Esophagus squamous epithelium (tissue), 4 donors: ENCODE results near the gene PRKAG1.

Source experiments
- POLR2A ChIP-seq, 4 donors: fragments of 450-650 bp; IDR thresholded peaks; one replicate each; pipeline ENCODE4 v1.6.1; 2017; ENCODE audit warnings: antibody characterized with exemption in 4 of 4, mild to moderate bottlenecking in 4 of 4, moderate library complexity in 3 of 4
- TF ChIP-seq, protein P1 (sequence below), 6 experiments: fragments of 450-650 bp in 4 of 6; fragments of 200-600 bp in 2 of 6; sonication (generic) in 2 of 6; IDR thresholded peaks; one replicate each; pipeline ENCODE4 v1.5.1; 2016 to 2019; ENCODE audit warnings: antibody characterized with exemption in 6 of 6, mild to moderate bottlenecking in 4 of 6, moderate library complexity in 4 of 6

DNA sequence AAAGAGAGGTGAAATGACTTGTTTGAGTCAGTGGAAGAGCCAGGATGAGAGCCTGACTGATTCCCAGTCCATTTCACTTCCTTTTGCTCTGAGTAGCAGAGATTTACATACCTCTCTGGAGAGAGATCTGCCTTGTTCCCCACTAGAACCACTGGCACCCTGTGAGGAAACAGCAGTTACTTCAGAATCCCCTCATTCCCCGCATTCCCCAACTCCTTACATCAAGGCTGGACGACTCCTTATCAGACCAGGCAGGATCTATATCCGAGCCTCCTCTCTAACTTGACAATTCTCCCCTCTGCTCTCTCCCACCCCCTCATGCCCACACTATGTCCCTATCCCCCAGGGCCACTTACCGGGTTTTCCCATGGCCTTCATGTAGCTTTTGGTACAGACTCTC, 47.5 kb upstream of the PRKAG1 start:
- TF ChIP-seq POLR2A (IDR thresholded peaks at IDR 0.05), result no peak
- TF ChIP-seq, protein P1, sequence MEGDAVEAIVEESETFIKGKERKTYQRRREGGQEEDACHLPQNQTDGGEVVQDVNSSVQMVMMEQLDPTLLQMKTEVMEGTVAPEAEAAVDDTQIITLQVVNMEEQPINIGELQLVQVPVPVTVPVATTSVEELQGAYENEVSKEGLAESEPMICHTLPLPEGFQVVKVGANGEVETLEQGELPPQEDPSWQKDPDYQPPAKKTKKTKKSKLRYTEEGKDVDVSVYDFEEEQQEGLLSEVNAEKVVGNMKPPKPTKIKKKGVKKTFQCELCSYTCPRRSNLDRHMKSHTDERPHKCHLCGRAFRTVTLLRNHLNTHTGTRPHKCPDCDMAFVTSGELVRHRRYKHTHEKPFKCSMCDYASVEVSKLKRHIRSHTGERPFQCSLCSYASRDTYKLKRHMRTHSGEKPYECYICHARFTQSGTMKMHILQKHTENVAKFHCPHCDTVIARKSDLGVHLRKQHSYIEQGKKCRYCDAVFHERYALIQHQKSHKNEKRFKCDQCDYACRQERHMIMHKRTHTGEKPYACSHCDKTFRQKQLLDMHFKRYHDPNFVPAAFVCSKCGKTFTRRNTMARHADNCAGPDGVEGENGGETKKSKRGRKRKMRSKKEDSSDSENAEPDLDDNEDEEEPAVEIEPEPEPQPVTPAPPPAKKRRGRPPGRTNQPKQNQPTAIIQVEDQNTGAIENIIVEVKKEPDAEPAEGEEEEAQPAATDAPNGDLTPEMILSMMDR (IDR thresholded peaks at IDR 0.05), result no peak
